ENCODE data around the gene INAVA. TPM values are rescaled to one million over a fixed set of nuclear protein-coding genes. Genes with fewer than 3 reads are reported as not detected.
"Not testable (repeated sequence)": the region's sequence is repeated elsewhere in the genome, so short reads cannot be mapped to it uniquely, and the experiment has no call there.

The INAVA gene
- total RNA-seq, 1 donor from 2014 or later = 28.7 TPM

- H3K27me3 ChIP-seq (ENCODE audit: control insufficient read depth, insufficient read depth, low read length) = no peaks in the 10 kb centered on the region
- DNase-seq (ENCODE audit: low read depth) = no peak
- FAIRE-seq = no peak
- H3K36me3 ChIP-seq (ENCODE audit: control insufficient read depth, insufficient read depth, low read length) = peaks cover 32% of the 10 kb centered on the region
- no peak for TF ChIP-seq CTCF (IDR thresholded peaks at IDR 0.05; ENCODE audit: insufficient read depth, low read length, severe bottlenecking)
- no peak overlapping the region for H3K4me3 ChIP-seq (ENCODE audit: low read depth, low read length)
Measured at GRCh38 chr1:200908191-200908868, 13.6 kb downstream of the INAVA start.

GRCh38 chr1:200909071-200909470 lies 14.4 kb downstream of the INAVA start:
- FAIRE-seq = no peak

GRCh38 chr1:200909757-200910239 lies 15.1 kb downstream of the INAVA start:
- DNase-seq (ENCODE audit: low read depth) = no peak
- peaks cover 33% of the 10 kb centered on the region for H3K36me3 ChIP-seq (ENCODE audit: control insufficient read depth, insufficient read depth, low read length)
- no peak for FAIRE-seq
- TF ChIP-seq CTCF (IDR thresholded peaks at IDR 0.05; ENCODE audit: insufficient read depth, low read length, severe bottlenecking) = no peak
- H3K27me3 ChIP-seq (ENCODE audit: control insufficient read depth, insufficient read depth, low read length) = no peaks in the 10 kb centered on the region
- H3K4me3 ChIP-seq (ENCODE audit: low read depth, low read length) = no peak overlapping the region

More at GRCh38 chr1:200909071-200909470, 14.4 kb downstream of the INAVA start:
- no peak for DNase-seq (ENCODE audit: low read depth)
- Histone ChIP-seq H3K36me3 (ENCODE audit: control insufficient read depth, insufficient read depth, low read length) (peaks cover 34% of the 10 kb centered on the region), H3K4me3 (ENCODE audit: low read depth, low read length) (no peak overlapping the region), H3K27me3 (ENCODE audit: control insufficient read depth, insufficient read depth, low read length) (no peaks in the 10 kb centered on the region)
- TF ChIP-seq CTCF (IDR thresholded peaks at IDR 0.05; ENCODE audit: insufficient read depth, low read length, severe bottlenecking) = no peak

- H3K4me3 ChIP-seq (ENCODE audit: low read depth, low read length) = no peak overlapping the region
- FAIRE-seq (no peak), DNase-seq (ENCODE audit: low read depth) (no peak)
- H3K27me3 ChIP-seq (ENCODE audit: control insufficient read depth, insufficient read depth, low read length) = no peaks in the 10 kb centered on the region
- TF ChIP-seq CTCF (IDR thresholded peaks at IDR 0.05; ENCODE audit: insufficient read depth, low read length, severe bottlenecking) = no peak
- H3K36me3 ChIP-seq (ENCODE audit: control insufficient read depth, insufficient read depth, low read length) = peaks cover 35% of the 10 kb centered on the region
Measured at GRCh38 chr1:200911361-200911760, 16.7 kb downstream of the INAVA start.

- peaks cover 33% of the 10 kb centered on the region for H3K36me3 ChIP-seq (ENCODE audit: control insufficient read depth, insufficient read depth, low read length)
- not testable (repeated sequence) for H3K27me3 ChIP-seq (ENCODE audit: control insufficient read depth, insufficient read depth, low read length); H3K4me3 ChIP-seq (ENCODE audit: low read depth, low read length); FAIRE-seq; DNase-seq (ENCODE audit: low read depth)
Measured at GRCh38 chr1:200911936-200912335, 17.2 kb downstream of the INAVA start.

GRCh38 chr1:200912737-200913407 lies 18.2 kb downstream of the INAVA start:
- DNase-seq (ENCODE audit: low read depth) (peak; percentile 77), FAIRE-seq (peak; percentile 28)
- TF ChIP-seq CTCF (IDR thresholded peaks at IDR 0.05; ENCODE audit: insufficient read depth, low read length, severe bottlenecking) = no peak
- Histone ChIP-seq H3K27me3 (ENCODE audit: control insufficient read depth, insufficient read depth, low read length) (no peaks in the 10 kb centered on the region), H3K36me3 (ENCODE audit: control insufficient read depth, insufficient read depth, low read length) (peaks cover 32% of the 10 kb centered on the region), H3K4me3 (ENCODE audit: low read depth, low read length) (no peak overlapping the region)

Measured in bronchial epithelial cell (primary cell).